Fibroblast of skin of right quadriceps (primary cell): Measurements from ENCODE around the gene MTG2.
A peak's percentile ranks its signal among the peaks of the same experiment; 100 is the strongest.

Source experiments
- DNase-seq: peaks from one replicate; pipeline ENCODE4 v3.0.0-alpha.2; 2013

MTG2 gene

DNA sequence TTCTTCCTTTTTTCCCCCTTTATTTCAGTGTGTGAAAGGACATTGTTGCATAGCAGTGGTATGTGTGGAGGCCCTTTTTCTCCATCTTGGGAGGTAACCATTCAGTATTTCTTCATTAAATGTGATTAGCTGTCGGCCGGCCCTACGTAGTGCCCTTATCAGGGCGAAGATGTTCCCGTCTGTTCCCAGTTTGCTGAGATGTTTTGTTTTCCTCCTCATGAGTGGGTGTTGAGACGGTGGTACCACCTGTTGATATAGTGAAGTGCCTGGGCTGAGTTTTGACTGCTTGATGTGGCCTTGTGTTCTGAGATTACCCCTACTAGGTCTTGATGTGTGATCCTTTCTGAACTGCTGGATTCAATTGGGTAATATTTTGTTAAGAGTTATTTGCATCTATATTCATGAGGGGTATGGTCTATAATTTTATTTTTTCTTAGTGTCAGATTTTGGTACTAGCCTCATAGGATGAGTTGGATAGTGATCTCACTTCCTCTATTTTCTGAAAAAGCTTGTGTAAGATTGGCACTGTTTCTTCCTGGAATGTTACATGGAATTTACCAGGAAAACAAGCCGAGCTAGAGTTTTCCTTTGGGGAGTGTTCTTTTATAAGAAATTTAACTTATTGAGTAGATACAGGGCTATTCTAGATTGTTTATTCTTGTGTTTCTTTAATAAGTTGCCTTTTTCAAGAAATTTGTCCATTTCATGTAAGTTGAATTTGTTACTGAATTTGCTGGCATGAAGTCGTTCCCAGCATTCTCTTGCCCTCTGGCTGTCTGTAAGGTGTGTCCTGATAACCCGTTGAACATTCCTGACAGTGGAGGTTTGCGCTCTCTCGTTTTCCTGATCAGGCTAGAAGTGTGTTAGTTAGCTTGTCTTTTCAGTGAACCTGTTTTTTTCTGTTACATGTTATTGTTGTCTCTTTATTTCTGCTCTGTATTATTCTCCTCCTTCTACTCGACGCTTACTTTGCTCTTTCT is 4.3 kb downstream of the MTG2 start:
- no peak for DNase-seq

DNA sequence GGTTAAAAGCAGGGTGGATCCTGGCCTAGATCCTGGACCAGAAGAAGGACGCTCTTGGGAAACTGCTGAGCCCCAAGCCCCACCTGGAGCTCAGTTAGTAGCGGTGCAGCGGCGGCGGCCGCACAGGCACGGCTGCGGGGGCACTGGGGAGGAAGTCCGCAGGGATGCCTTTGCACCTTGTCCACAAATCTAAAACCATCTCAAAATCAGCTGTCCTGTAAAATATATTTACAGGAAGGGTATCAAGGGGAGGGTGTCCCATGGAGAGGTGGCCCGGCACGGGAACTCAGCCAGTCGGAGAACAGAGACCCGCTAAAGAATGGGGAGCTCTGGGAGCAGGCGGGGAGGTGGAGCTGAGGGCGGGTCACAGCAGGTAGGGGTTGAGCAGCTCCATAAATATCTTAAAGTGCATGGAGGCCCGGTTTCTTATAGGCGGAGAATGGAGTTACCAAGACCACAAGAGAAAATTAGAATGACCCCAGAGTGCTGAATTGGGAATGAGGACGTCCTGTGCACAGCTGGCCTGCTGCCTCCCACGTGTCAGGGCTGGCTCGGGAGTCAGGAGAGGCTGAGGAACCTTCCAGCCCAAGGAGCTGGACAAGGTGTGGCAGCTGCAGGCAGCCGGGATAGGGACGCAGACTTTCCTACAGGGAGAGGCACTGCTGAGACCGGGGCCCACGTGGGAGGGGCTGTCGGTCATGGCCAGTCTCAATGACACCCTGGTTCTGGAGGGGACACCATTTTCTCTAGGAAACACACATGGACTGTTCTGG is 8.0 kb downstream of the MTG2 start:
- DNase-seq, result no peak

DNA sequence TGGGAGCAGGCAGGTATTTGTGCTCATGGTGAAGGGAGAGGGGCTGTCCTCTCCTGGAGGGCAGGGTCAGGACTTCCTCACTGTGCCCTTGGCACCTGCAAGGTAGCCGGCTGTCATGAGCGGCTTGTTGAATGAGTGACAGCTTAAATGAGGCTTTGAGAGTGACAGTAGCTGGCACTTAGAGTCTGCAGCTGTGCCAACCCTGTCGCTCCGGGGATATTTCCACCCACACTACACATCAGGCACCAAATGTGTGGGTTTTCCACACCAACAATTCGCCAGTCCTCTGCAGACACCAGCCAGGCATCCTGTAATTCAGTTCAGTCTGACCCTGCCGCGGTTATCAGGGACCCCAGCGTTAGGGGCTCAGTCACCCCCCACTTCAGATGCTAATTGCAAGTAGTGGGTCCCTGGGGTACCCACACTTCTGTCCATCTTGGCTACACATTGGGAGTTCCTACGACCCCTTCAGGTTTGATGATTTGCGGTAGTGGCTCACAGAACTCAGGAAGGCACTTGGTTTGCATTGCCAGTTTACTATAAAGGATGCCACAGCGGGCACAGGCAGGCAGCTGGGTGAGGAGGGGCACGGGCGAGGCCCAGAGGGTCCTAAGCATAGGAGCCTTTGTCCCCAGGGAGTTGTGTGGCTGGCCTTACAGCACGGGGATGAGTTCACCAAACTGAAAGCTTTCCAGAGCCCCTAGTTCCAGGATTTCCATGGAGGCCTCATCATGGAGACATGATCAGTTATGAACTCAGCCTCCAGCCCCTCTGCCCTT is 9.1 kb downstream of the MTG2 start:
- DNase-seq, result no peak

DNA sequence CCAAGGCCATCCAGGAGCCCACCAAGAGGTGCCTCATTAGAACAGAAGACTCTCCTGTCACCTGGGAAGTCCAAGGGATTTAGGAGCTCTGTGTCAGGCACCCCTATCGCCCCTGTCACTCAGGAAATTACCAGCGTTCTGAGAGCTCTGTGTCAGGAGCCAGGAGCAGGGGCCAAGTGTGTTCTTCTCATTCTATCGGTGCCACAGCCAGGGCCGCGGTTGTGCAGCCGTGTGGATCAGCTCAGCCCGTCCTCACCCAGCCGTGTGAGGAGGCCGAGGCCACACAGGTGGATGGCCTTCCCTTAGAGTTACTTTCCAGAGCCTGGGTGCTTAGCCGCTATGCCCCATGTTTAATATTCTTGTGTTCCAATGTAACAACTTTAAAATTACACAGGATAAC is 9.8 kb downstream of the MTG2 start:
- DNase-seq, result no peak

DNA sequence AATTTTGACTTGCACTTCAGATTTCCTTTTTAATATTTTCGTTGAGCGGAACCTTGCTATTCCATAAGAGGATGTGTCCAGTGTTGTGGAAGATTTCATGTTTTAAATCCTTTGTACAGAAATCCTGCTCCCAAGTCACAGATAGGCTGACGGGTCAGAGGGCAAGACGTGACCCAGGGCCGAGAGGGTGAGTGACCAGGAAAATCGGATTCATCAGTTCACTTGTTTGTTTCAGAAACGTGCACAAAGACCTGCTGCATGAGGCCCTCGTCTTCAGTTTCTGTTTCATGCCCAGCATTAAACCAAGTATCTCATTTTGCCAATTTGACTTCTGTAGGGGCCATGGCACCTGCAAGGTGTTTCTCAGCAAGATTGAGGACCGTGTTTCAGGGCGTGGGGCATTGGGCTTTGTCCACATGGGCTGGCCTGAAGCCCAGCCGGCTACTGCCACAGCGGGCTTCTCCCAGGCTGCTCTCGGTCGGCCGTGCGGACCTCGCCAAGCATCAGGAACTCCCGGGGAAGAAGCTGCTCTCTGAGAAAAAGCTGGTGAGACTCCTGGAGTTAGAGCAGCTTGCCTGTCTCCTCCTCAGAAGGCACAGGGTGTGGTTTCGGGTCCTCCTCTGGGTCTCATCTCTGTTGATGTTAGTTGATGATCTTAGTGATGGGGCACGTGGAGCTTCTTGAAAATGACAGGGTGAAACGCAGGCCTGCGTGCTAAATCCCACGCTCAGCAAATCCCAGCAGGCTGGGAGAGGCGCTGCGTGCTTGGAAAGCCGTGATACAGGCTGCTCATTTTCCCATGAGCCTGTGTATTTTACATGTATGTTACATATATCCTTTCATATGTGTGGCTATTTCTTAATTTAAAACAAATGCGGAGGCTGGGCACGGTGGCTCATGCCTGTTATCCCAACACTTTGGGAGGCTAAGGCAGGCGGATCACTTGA is 10.5 kb downstream of the MTG2 start:
- DNase-seq, result no peak

DNA sequence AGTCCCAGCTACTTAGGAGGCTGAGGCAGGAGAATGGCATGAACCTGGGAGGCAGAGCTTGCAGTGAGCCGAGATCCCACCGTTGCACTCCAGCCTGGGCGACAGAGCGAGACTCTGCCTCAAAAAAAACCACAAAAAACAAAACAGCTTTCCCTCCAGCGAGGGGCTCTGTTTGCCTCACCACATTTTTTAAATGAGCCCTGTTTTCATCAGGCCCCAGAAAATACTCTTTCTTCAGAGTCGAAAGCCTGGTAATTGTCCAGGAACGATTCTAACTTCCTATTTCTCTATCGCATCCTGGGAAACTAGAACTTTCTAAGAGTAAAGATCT is 12.2 kb downstream of the MTG2 start:
- DNase-seq, result no peak

DNA sequence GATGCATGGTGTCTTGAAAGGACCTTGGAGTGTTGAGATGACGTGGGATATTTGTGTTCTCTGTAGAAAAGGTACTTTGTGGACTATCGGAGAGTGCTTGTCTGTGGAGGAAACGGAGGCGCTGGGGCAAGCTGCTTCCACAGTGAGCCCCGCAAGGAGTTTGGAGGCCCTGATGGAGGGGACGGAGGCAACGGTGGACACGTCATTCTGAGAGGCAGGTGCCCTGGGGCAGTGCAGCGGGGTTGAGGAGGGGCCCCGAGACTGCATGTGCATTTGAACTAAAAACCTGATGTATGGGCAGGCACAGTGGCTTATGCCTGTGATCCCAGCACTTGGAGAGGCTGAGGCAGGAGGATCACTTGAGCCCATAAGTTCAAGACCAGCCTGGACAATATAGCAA is 12.9 kb downstream of the MTG2 start:
- no peak for DNase-seq

DNA sequence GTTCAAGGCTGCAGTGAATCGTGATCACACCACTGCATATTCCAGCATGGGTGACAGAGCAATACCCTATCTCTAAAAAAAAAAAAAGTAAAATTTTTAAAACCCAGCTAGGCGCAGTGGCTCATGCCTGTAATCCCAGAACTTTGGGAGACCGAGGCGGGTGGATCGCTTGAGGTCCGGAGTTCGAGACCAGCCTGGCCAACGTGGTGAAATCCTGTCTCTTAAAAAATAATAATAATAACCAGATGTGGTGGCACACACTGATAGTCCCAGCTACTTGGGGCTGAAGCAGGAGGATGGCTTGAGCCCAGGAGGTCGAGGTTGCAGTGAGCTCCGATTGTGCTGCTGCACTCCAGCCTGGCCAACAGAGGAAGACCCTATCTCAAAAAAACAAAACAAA is 13.5 kb downstream of the MTG2 start:
- DNase-seq, result no peak

DNA sequence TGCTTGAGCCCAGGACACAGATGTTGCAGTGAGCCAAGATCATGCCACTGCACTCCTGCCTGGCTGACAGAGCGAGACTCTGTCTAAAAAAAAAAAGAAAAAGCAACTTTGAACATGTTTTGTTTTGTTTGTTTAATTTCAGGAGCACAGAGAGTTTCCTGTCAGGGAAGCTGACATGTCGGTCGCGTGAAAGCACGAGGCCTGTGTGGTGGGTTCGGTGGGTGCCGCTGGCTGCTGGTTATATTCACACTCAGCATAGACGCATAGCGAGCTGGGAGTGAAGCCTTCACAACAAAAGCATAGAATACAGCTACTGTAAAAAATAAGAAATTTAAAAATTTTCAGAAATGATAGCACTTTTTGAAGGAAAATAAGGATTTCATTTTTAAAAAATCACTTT is 14.5 kb downstream of the MTG2 start:
- DNase-seq, result no peak

DNA sequence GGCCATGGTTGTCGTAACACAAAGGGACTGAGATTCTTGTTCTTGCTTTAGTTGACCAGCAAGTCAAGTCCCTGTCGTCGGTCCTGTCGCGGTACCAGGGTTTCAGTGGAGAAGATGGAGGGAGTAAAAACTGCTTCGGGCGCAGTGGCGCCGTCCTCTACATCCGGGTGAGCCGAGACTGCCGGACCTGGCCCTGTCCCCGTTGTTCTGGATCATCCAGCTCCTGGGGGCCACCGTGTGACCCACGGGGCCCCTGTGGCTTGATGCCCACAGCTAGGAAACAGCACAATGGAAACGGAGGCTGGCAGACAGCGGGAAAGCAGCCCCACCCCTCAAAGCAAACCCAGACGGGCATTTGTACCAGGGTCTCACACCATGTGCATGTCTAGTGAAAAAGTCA is 15.0 kb downstream of the MTG2 start:
- no peak for DNase-seq

DNA sequence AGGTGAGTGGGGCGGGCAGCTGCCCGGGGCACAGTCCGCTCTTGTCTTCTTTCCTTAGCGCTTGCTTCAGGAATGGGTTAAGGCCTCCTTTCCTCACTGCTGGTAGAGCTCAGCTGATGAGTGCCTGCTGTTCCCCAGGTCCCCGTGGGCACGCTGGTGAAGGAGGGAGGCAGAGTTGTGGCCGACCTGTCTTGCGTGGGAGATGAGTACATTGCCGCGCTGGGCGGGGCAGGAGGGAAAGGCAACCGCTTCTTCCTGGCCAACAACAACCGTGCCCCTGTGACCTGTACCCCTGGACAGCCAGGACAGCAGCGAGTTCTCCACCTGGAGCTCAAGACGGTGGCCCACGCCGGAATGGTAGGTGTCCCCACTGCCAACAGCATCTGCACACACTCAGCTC is 15.7 kb downstream of the MTG2 start:
- DNase-seq, result no peak

DNA sequence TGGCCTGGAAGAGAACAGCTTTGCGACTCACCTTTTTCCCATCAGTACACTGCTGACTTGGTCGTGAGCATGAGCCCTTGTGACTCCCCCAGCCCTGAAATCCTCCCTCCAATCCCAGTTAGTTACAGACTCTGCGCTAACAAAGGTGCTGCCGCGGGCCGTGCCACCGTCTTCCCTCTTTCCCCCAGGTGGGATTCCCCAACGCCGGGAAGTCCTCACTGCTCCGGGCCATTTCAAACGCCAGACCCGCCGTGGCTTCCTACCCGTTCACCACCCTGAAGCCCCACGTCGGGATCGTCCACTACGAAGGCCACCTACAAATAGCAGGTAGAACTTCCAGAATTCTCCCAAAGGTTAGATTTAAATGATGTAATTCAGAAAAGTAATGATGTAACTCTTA is 16.1 kb downstream of the MTG2 start:
- DNase-seq, result no peak

DNA sequence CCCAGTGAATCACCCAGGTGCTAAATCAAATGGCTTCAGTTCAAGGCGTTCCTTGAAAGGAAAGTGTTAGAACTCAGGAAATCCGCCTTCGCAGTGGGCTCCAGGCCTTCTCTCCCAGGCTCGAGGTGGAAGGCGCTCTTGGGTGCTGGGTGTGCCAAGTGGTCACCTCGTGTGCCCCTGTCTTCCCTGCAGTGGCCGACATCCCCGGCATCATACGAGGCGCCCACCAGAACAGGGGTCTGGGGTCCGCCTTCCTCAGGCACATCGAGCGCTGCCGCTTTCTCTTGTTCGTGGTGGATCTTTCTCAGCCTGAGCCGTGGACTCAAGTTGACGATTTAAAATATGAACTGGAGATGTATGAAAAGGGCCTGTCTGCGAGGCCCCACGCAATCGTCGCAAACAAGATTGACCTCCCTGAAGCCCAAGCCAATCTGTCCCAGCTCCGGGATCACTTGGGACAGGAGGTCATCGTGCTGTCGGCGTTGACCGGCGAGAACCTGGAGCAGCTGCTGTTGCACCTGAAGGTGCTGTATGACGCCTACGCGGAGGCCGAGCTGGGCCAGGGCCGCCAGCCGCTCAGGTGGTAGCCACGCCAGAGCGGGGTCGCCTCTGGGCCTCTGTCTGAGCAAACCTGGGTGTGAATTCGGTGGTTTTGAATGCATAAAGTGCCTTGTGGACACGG is 17.8 kb downstream of the MTG2 start:
- no peak for DNase-seq

DNA sequence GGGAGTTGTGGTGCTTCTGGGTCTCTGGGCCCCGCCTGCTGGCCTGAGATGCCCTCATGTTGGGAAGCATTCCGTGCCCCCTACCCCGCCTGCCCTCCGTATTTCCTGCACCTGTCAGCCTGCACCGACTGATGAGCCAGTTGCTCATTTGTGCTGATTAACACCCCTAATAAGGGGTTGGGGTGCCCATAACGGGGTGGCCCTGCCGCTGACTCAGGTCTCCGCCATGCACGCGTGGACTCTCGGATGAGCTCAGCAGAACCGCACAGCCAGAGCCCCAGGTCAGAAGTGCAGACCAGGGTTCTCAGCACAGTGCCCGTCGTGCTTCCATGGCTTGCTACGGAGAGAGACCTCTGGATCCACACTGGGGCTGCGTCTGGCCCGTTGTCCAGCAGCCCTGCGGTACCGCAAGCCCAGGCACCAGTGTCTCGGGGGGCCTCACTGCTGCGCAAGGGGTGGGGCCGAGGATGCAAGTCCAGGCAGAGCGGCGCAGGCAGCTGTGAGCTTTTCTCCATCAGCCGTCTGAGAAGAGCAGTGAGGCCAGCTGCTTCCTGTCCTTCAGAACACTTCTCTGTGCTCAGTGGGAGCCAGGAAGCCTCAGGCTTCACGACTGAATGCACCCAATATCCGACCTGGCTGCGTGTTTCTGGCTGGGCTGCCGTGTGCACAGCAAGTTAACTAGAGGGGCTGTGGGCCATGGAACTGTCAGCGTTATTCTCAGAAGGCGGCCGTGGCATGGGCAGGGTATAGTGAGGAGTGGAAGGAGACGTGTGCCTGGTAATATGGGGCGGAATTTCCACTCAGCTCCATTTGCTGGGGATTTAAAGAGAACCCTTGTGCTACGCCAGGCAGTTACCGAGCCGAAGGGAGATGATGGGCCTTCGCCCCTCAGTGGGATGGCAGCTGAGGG is 18.6 kb downstream of the MTG2 start:
- DNase-seq, result no peak

DNA sequence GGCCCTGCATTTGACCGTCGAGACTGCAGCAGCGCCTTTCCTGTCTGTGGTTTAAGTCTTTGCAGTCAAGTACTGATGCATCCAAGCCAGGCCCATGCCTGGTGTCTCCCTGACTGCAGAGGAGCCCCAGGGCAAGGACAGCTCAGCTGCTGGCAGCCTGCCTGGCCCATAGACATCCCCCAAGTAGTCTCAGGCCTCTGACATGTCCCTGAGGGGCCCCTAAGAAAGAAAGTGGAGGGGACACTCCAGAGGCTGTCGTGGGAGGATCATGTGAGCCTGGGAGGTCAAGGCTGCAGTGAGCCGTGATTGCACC is 19.2 kb downstream of the MTG2 start:
- peak; percentile 44 for DNase-seq

DNA sequence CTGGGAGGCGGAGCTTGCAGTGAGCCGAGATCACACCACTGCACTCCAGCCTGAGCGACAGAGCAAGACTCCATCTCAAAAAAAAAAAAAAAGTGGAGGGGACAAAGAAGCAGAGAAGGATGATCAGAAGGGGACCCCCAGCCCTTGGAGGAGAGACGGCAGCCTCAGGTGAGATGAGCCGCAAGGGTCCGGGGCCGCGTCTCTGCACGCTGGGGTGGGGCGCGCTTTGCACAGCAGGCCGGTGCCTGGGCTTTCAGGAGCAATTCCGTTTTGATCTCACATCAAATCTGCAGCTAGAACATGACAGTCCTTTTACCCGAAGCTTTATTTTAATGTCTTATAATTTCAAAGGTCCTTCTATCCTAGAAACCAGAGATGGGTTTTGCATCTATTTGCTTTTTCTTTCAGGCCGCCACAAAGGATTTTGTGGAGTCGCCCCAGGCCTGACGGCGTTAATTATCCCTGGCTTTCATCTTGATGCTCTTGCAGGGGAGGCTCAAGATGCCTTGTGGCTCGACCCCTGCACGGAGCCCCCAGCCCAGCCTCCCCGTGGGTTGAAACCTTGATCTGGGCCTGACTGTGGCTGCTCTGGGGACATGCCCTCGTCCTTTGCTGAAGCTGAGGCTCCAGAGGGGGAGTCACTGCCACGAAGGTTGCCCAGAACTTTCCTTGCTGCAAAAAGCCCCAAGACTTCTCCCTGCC is 20.0 kb downstream of the MTG2 start:
- DNase-seq, result no peak

DNA sequence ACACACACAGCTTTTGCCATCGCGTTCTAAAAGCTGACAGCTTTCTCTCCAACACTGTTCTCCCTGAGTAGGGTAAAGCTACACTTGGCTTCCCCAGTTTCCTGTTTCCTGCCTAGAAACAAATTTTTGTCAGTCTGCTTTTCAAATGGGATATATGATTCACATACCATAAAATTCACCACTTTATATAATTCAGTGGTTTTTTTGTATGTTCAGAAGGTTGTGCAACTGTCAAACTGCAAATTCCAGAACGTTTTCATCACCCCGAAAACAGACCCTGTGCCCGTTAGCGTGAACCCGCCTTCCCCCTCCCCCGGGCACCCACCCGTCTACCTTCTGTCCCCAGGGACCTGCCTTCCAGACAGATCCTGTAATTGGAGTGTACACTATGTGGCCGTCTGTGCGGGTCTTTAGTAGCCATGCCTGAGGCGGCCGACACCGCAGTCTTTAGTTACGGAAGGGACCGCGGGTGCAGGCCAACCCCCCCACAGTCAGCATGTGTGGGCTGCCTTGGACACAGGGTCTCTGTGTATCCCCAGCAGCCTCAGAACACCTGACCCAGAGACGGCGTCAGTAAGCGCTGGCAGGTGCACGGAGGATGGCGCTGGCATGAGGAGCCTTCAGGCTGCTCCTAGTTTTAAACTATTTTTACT is 20.7 kb downstream of the MTG2 start:
- peak; percentile 80 for DNase-seq

DNA sequence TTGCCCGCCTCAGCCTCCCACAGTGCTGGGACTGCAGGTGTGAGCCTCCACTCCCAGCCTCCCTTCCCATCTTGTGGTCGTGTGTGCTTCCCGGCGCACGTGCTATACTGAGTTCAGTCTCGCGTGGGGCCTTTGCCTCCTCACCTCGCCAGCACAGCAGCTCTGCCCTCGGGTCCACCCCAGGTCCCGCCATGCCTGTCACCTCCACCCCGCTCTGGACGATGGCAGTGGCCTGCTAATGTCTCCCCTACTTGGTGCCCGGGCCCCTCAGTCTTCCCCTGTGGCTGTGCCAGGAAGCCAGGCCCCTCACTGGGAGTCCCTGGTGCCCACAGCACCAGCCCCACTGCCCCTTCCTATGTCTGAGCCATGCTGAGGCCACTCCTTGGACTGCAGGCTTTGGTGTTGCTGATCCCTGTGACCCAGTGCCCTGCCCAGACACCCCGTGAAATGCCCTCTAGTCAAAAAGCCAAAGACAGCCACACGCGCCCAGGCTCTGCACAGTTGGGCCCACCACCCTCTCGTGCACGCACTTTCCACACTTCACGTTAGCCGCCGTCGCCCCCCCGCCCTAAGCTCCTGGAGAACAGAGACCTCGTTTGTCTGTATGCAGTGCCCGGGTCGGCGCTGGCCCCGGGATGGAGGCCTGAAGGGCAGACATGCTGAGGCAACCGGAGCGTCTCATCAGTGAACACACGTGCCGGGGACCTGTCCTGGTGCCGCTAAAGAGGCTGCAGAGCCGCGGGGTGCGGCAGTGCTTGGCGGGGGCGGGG is 23.0 kb downstream of the MTG2 start:
- no peak for DNase-seq

DNA sequence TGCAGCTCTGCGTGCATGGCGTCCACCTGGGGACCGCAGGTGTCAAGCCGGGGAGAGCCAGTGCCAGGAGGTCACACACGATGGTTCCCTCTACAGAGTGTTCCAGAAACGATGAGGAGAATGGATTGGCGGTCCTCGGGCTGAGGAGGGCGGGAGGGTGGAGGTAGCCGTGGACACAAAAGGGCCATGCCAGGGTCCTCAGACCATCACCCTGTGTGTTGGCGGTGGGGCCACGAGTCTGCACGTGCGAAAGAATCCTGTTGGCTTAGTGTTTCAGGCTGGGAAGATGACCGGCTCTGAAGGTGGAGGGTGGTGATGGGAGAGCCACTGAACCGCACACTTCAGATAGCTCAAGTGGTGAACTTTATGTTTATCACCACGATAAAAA is 23.6 kb downstream of the MTG2 start:
- DNase-seq, result no peak
